Naive thymus-derived CD4-positive, alpha-beta T cell (primary cell): ENCODE data around the gene CCNYL1. TPM values are rescaled to one million over a fixed set of nuclear protein-coding genes. Genes with fewer than 3 reads are reported as not detected.

Source experiments
- ATAC-seq: fragments of 150-1000 bp; cut with Tn5 transposase; 2 replicates; pipeline ENCODE4 v1.10.0; 2021; ENCODE audit warnings: mild to moderate bottlenecking, moderate library complexity
- CTCF ChIA-PET: fragments of 350-600 bp; sonication (Branson Sonifier 250); formaldehyde crosslinking; loops from one replicate; lab custom pipeline; 2021; ENCODE audit warnings: antibody characterized with exemption; lab: Charles Lee
- POLR2A ChIA-PET: fragments of 350-600 bp; sonication (Branson Sonifier 250); formaldehyde crosslinking; loops from one replicate; lab custom pipeline; 2021; ENCODE audit warnings: antibody characterized with exemption, inconsistent platforms; lab: Charles Lee
- DNase-seq, 9 donors: peaks; one replicate each; pipeline versions ENCODE4 v3.0.0 to v3.0.0-alpha.2; 2020 to 2022; ENCODE audit warnings: mixed read lengths in 1 of 9
- H3K27ac ChIP-seq: one replicate; pipeline ENCODE4 v1.7.0; 2013; ENCODE audit warnings: mild to moderate bottlenecking, low read depth, low read length, moderate library complexity
- H3K27me3 ChIP-seq, 2 donors: one replicate each; pipeline ENCODE4 v1.7.0; 2013; ENCODE audit warnings: low read length in 2 of 2, mild to moderate bottlenecking in 2 of 2, moderate library complexity in 2 of 2; ENCODE audit not compliant: control insufficient read depth in 2 of 2, insufficient read depth in 2 of 2
- H3K36me3 ChIP-seq, 3 experiments: 1 replicate in 2 of 3; 2 replicates in 1 of 3; pipeline ENCODE4 v1.7.0; 2013; ENCODE audit warnings: low read length in 3 of 3, mild to moderate bottlenecking in 3 of 3, moderate library complexity in 1 of 3; ENCODE audit not compliant: insufficient read depth in 3 of 3, control insufficient read depth in 2 of 3
- H3K4me1 ChIP-seq, 2 donors: one replicate each; pipeline ENCODE4 v1.7.0; 2013; ENCODE audit warnings: low read length in 2 of 2, mild to moderate bottlenecking in 2 of 2, moderate library complexity in 1 of 2; ENCODE audit not compliant: control insufficient read depth in 2 of 2, insufficient read depth in 2 of 2
- H3K4me3 ChIP-seq: 2 replicates; pipeline ENCODE4 v1.7.0; 2013; ENCODE audit warnings: mild to moderate bottlenecking, low read length
- H3K9me3 ChIP-seq, 3 experiments: 1 replicate in 2 of 3; 2 replicates in 1 of 3; pipeline ENCODE4 v1.7.0; 2013; ENCODE audit warnings: low read length in 3 of 3; ENCODE audit not compliant: control insufficient read depth in 2 of 3
- H3K27ac Mint-ChIP-seq, 9 donors: one replicate each; pipeline ENCODE4 v1.8.0; 2020 to 2022; ENCODE audit warnings: mixed read lengths in 9 of 9, mild to moderate bottlenecking in 8 of 9, moderate library complexity in 5 of 9, inconsistent platforms in 2 of 9
- H3K27me3 Mint-ChIP-seq, 5 donors: one replicate each; pipeline ENCODE4 v1.8.0; 2021 to 2022; ENCODE audit warnings: mixed read lengths in 5 of 5, mild to moderate bottlenecking in 1 of 5
- H3K36me3 Mint-ChIP-seq, 5 donors: one replicate each; pipeline ENCODE4 v1.8.0; 2020 to 2022; ENCODE audit warnings: mixed read lengths in 5 of 5, mild to moderate bottlenecking in 3 of 5, inconsistent platforms in 1 of 5
- H3K4me1 Mint-ChIP-seq, 7 donors: one replicate each; pipeline ENCODE4 v1.8.0; 2020 to 2022; ENCODE audit warnings: mixed read lengths in 7 of 7, mild to moderate bottlenecking in 3 of 7, inconsistent platforms in 1 of 7
- H3K4me3 Mint-ChIP-seq, 10 donors: one replicate each; pipeline ENCODE4 v1.8.0; 2020 to 2022; ENCODE audit warnings: mild to moderate bottlenecking in 10 of 10, mixed read lengths in 10 of 10, moderate library complexity in 6 of 10, inconsistent platforms in 2 of 10
- H3K9me3 Mint-ChIP-seq, 11 donors: one replicate each; pipeline ENCODE4 v1.8.0; 2020 to 2022; ENCODE audit warnings: mixed read lengths in 11 of 11, mild to moderate bottlenecking in 4 of 11, inconsistent platforms in 1 of 11, moderate library complexity in 1 of 11
- intact Hi-C, 2 donors: fragments of 100-400 bp; cut with micrococcal nuclease; formaldehyde crosslinking; loops; one replicate each; pipeline ENCODE4 v1.15.1; 2023
- polyA plus RNA-seq, 2 donors: library from polyadenylated mRNA; unstranded; fragments of 300-500 nt; fragmentation: Illumina TruSeq; gene quantifications; one replicate each; pipeline ENCODE4 v1.2.3, GENCODE V29; 2021
- total RNA-seq, 6 experiments: library from RNA in 5 of 6; stranded (reverse) in 5 of 6; gene quantifications; 1 replicate in 5 of 6; 2 replicates in 1 of 6; pipeline ENCODE4 v1.2.3 and lab custom pipeline; 2021 to 2026

CCNYL1 gene
- total and polyA plus RNA-seq, 7 experiments from 2014 or later, result 1.7 to 16.7 (median 9.5) TPM

- Histone ChIP-seq H3K36me3 (no peaks in the 10 kb centered on the region), H3K27ac (no peak overlapping the region), H3K9me3 (no peaks in the 10 kb centered on the region), H3K4me1 (no peaks in the 10 kb centered on the region), H3K4me3 (no peak overlapping the region), H3K27me3 (no peaks in the 10 kb centered on the region)
- Mint-ChIP-seq H3K27ac (no peak overlapping the region), H3K9me3 (no peaks in the 10 kb centered on the region), H3K4me1 (peaks cover 0 to 3% (median 0%) of the 10 kb centered on the region in 7 donors), H3K4me3 (no peak overlapping the region), H3K27me3 (peaks cover 0 to 11% (median 2%) of the 10 kb centered on the region in 5 donors), H3K36me3 (no peaks in the 10 kb centered on the region)
- ATAC-seq (no peak), DNase-seq (no peak)
- CTCF ChIA-PET, result no interaction called here
- intact Hi-C loops, result no loop called here
- POLR2A ChIA-PET, result no interaction called here
These were observed 76.4 kb downstream of the CCNYL1 start for GRCh38 chr2:207787800-207788199.

- POLR2A ChIA-PET, result no interaction called here
These were observed 79.5 kb downstream of the CCNYL1 start for GRCh38 chr2:207790898-207791297.

GRCh38 chr2:207791579-207792243 is 80.3 kb downstream of the CCNYL1 start:
- Mint-ChIP-seq H3K4me1 (no peaks in the 10 kb centered on the region), H3K27ac (no peak overlapping the region), H3K4me3 (no peak overlapping the region), H3K9me3 (no peaks in the 10 kb centered on the region), H3K36me3 (no peaks in the 10 kb centered on the region), H3K27me3 (peaks cover 0 to 11% (median 2%) of the 10 kb centered on the region in 5 donors)
- ChIA-PET POLR2A (no interaction called here), CTCF (no interaction called here)
- Histone ChIP-seq H3K27me3 (no peaks in the 10 kb centered on the region), H3K4me3 (no peak overlapping the region), H3K4me1 (no peaks in the 10 kb centered on the region), H3K9me3 (no peaks in the 10 kb centered on the region), H3K27ac (no peak overlapping the region), H3K36me3 (no peaks in the 10 kb centered on the region)
- intact Hi-C loops, result no loop called here
- DNase-seq, result no peak
- ATAC-seq, result no peak

More at GRCh38 chr2:207790898-207791297, 79.5 kb downstream of the CCNYL1 start:
- Histone ChIP-seq H3K27me3 (no peaks in the 10 kb centered on the region), H3K27ac (no peak overlapping the region), H3K4me3 (no peak overlapping the region), H3K9me3 (no peaks in the 10 kb centered on the region), H3K4me1 (no peaks in the 10 kb centered on the region), H3K36me3 (no peaks in the 10 kb centered on the region)
- no peak for ATAC-seq
- CTCF ChIA-PET, result no interaction called here
- DNase-seq, result no peak
- H3K27ac Mint-ChIP-seq, result no peak overlapping the region
- H3K27me3 Mint-ChIP-seq, result peaks cover 0 to 11% (median 2%) of the 10 kb centered on the region in 5 donors
- intact Hi-C loops, result no loop called here
- H3K9me3 Mint-ChIP-seq, result no peaks in the 10 kb centered on the region
- no peaks in the 10 kb centered on the region for H3K4me1 Mint-ChIP-seq
- H3K36me3 Mint-ChIP-seq, result no peaks in the 10 kb centered on the region
- no peak overlapping the region for H3K4me3 Mint-ChIP-seq

GRCh38 chr2:207792244-207792785 is 80.9 kb downstream of the CCNYL1 start:
- Histone ChIP-seq H3K36me3 (no peaks in the 10 kb centered on the region), H3K4me1 (no peaks in the 10 kb centered on the region), H3K4me3 (no peak overlapping the region), H3K27ac (no peak overlapping the region), H3K27me3 (no peaks in the 10 kb centered on the region), H3K9me3 (no peaks in the 10 kb centered on the region)
- no peaks in the 10 kb centered on the region for H3K9me3 Mint-ChIP-seq
- no peaks in the 10 kb centered on the region for H3K4me1 Mint-ChIP-seq
- ATAC-seq (peak; percentile 57), DNase-seq (no peak)
- ChIA-PET POLR2A (no interaction called here), CTCF (no interaction called here)
- H3K27me3 Mint-ChIP-seq, result peaks cover 0 to 11% (median 2%) of the 10 kb centered on the region in 5 donors
- H3K36me3 Mint-ChIP-seq, result no peaks in the 10 kb centered on the region
- H3K27ac Mint-ChIP-seq, result no peak overlapping the region
- H3K4me3 Mint-ChIP-seq, result no peak overlapping the region
- intact Hi-C loops, result no loop called here

GRCh38 chr2:207796585-207797350 is 85.3 kb downstream of the CCNYL1 start:
- no peaks in the 10 kb centered on the region for H3K4me1 ChIP-seq
- Mint-ChIP-seq H3K27ac (no peak overlapping the region), H3K36me3 (no peaks in the 10 kb centered on the region), H3K4me3 (no peak overlapping the region), H3K27me3 (peaks cover 0 to 4% (median 0%) of the 10 kb centered on the region in 5 donors), H3K4me1 (no peaks in the 10 kb centered on the region), H3K9me3 (peaks cover 0 to 1% (median 0%) of the 10 kb centered on the region in 11 donors)
- DNase-seq, result no peak
- ChIA-PET CTCF (no interaction called here), POLR2A (no interaction called here)
- H3K36me3 ChIP-seq, result no peaks in the 10 kb centered on the region
- no peak for ATAC-seq
- H3K9me3 ChIP-seq, result no peaks in the 10 kb centered on the region
- H3K27ac ChIP-seq, result no peak overlapping the region
- no peak overlapping the region for H3K4me3 ChIP-seq
- H3K27me3 ChIP-seq, result no peaks in the 10 kb centered on the region
- intact Hi-C loops, result no loop called here

- ATAC-seq, result no peak
- POLR2A ChIA-PET, result no interaction called here
- H3K36me3 Mint-ChIP-seq, result no peaks in the 10 kb centered on the region
- no peaks in the 10 kb centered on the region for H3K27me3 Mint-ChIP-seq
- CTCF ChIA-PET, result no interaction called here
- Histone ChIP-seq H3K36me3 (no peaks in the 10 kb centered on the region), H3K27me3 (no peaks in the 10 kb centered on the region), H3K27ac (no peak overlapping the region), H3K4me3 (no peak overlapping the region), H3K9me3 (no peaks in the 10 kb centered on the region), H3K4me1 (no peaks in the 10 kb centered on the region)
- H3K9me3 Mint-ChIP-seq, result peaks cover 0 to 1% (median 0%) of the 10 kb centered on the region in 11 donors
- no peak for DNase-seq
- intact Hi-C loops, result no loop called here
- H3K27ac Mint-ChIP-seq, result no peak overlapping the region
- no peak overlapping the region for H3K4me3 Mint-ChIP-seq
- peaks cover 0 to 3% (median 0%) of the 10 kb centered on the region in 7 donors for H3K4me1 Mint-ChIP-seq
These were observed 89.8 kb downstream of the CCNYL1 start for GRCh38 chr2:207801259-207801658.
